HL-60 (cell line): ENCODE data around the gene ITGB3BP.
"Not testable (repeated sequence)": the region's sequence is repeated elsewhere in the genome, so short reads cannot be mapped to it uniquely, and the experiment has no call there.

Experiments
- DNase-seq, 2 experiments: peaks; one replicate each; pipeline ENCODE4 v3.0.0-alpha.2; 2010 to 2020; ENCODE audit warnings: low read depth in 1 of 2, low spot score in 1 of 2
- H3K27ac ChIP-seq: fragments of 250-450 bp; sonication (Bioruptor Pico); replicated peaks from 2 replicates; pipeline ENCODE4 v1.5.1; 2020; ENCODE audit warnings: mild to moderate bottlenecking, moderate library complexity
- H3K27me3 ChIP-seq: fragments of 250-450 bp; sonication (Bioruptor Pico); 2 replicates; pipeline ENCODE4 v1.5.1; 2021; ENCODE audit warnings: mild to moderate bottlenecking, moderate library complexity; ENCODE audit not compliant: insufficient read depth, poor library complexity, severe bottlenecking
- H3K4me3 ChIP-seq: replicated peaks from 2 replicates; pipeline ENCODE4 v1.5.1; 2011; ENCODE audit warnings: mild to moderate bottlenecking, control low read depth, low read length; ENCODE audit not compliant: insufficient read depth
- CTCF ChIP-seq: IDR thresholded peaks from one replicate; pipeline ENCODE4 v1.5.1; 2011; ENCODE audit warnings: low read length, control low read depth, inconsistent platforms; ENCODE audit not compliant: insufficient read depth
- GABPA ChIP-seq: IDR thresholded peaks from 2 replicates; pipeline ENCODE4 v1.6.1; 2012; ENCODE audit warnings: low read depth
- POLR2AphosphoS5 ChIP-seq: IDR thresholded peaks from 2 replicates; pipeline ENCODE4 v1.6.1; 2012; ENCODE audit warnings: low read depth
- REST ChIP-seq: IDR thresholded peaks from 2 replicates; pipeline ENCODE4 v1.6.1; 2012; ENCODE audit warnings: low read depth; ENCODE audit not compliant: insufficient replicate concordance
- SPI1 ChIP-seq: IDR thresholded peaks from 2 replicates; pipeline ENCODE4 v1.6.1; 2012; ENCODE audit warnings: low read depth, mild to moderate bottlenecking, borderline replicate concordance

ITGB3BP gene

GRCh38 chr1:63480057-63480456 is 43.0 kb downstream of the ITGB3BP start:
- TF ChIP-seq GABPA: no peak
- TF ChIP-seq CTCF: no peak
- no peak for TF ChIP-seq REST
- TF ChIP-seq SPI1: no peak
- H3K4me3 ChIP-seq: no peak overlapping the region
- H3K27ac ChIP-seq: no peak overlapping the region
- H3K27me3 ChIP-seq: no peaks in the 10 kb centered on the region
- DNase-seq: no peak

GRCh38 chr1:63475761-63476160 is 47.3 kb downstream of the ITGB3BP start:
- no peak overlapping the region for H3K4me3 ChIP-seq
- no peak overlapping the region for H3K27ac ChIP-seq
- H3K27me3 ChIP-seq: no peaks in the 10 kb centered on the region
- DNase-seq: no peak
- TF ChIP-seq SPI1 (no peak), REST (no peak), GABPA (no peak), CTCF (no peak), POLR2AphosphoS5 (no peak)

GRCh38 chr1:63468683-63469082 is 54.3 kb downstream of the ITGB3BP start:
- H3K27me3 ChIP-seq, H3K4me3 ChIP-seq, H3K27ac ChIP-seq, DNase-seq: not testable (repeated sequence)

- DNase-seq: no peak
- no peak overlapping the region for H3K27ac ChIP-seq
- no peaks in the 10 kb centered on the region for H3K27me3 ChIP-seq
- TF ChIP-seq POLR2AphosphoS5: no peak
- TF ChIP-seq GABPA: no peak
- no peak for TF ChIP-seq SPI1
- no peak for TF ChIP-seq REST
- TF ChIP-seq CTCF: no peak
- no peak overlapping the region for H3K4me3 ChIP-seq
Measured at GRCh38 chr1:63466759-63467158, 56.3 kb downstream of the ITGB3BP start.
